Upper lobe of left lung (tissue), 4 donors: Measurements from ENCODE around the gene SHISAL1.

ENCODE experiments used
- CTCF ChIP-seq, 6 experiments: fragments of 450-650 bp in 4 of 6; fragments of 200-600 bp in 2 of 6; sonication (generic) in 2 of 6; IDR thresholded peaks; one replicate each; pipeline ENCODE4 v1.5.1; 2016 to 2019; ENCODE audit warnings: antibody characterized with exemption in 6 of 6
- EP300 ChIP-seq, 4 donors: sonication (generic); formaldehyde crosslinking; IDR thresholded peaks; one replicate each; pipeline ENCODE4 v1.5.1; 2017; ENCODE audit warnings: antibody characterized with exemption in 4 of 4, control low read depth in 2 of 4
- POLR2A ChIP-seq, 4 donors: fragments of 450-650 bp; IDR thresholded peaks; one replicate each; pipeline ENCODE4 v1.5.1; 2016 to 2017; ENCODE audit warnings: antibody characterized with exemption in 4 of 4, mild to moderate bottlenecking in 2 of 4

- TF ChIP-seq CTCF (IDR thresholded peaks at IDR 0.05): no peak
- no peak for TF ChIP-seq POLR2A (IDR thresholded peaks at IDR 0.05)
- no peak for TF ChIP-seq EP300 (IDR thresholded peaks at IDR 0.05)
Measured at GRCh38 chr22:44357966-44358465, 45.3 kb upstream of the SHISAL1 start.
